ENCODE data around the gene KLHL17. TPM values are rescaled to one million over a fixed set of nuclear protein-coding genes. Genes with fewer than 3 reads are reported as not detected.
A peak's percentile ranks its signal among the peaks of the same experiment; 100 is the strongest.

The KLHL17 gene
- total and polyA plus RNA-seq, 9 of the 15 experiments (the other 6 are each of a cell fraction or from before 2014, with no cell fraction given), result 0.14 to 84.8 (median 13.0) TPM

DNA sequence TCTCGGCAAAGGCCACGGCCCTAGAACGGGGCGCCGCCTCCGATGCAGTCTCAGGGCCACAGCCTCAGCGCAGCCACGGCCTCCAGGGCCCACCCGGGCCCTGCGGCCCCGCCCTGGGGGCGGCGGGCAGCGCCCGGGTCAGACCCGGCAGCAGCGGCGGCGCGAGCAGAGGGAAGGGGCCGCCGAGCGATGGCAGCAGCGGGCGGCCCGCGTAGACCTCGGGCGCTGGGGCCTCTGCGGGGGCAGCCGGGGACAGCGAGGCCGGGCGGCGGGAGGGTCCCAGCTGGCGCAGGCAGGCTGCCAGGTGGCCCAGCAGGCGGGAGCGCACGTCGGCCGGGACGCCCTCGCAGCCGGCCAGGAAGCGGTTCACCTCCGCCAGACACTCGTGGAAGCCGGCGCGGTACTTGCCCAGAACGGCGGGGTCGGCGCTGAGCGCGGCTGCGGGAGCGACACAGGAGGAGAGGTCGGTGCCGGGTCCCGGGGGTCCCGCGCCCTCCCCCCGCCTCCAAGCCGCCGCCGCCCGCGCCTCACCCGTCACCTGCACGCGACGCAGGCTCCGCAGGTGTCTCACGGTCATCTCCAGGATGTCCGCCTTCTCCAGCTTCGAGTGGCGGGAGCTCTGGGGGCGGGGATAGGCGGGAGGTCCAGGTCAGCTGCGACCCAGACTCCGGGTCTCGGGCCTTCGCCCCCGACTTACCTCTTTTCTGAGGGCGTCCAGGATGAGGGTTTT is 38.8 kb downstream of the KLHL17 start (continued):
- TF ChIP-seq NEUROD1 (IDR thresholded peaks at IDR 0.05; ENCODE audit: borderline replicate concordance, low read depth, low read length, partially characterized antibody), result no peak
- TF ChIP-seq HDGF (IDR thresholded peaks at IDR 0.05), result no peak
- no peak for TF ChIP-seq ZNF165 (CRISPR knock-in tag; IDR thresholded peaks at IDR 0.05; ENCODE audit: borderline replicate concordance)
- TF ChIP-seq L3MBTL2 (IDR thresholded peaks at IDR 0.05), result peak; percentile 65
- TF ChIP-seq BHLHE40 (IDR thresholded peaks at IDR 0.05; ENCODE audit: low read length), result peak; percentile 28; the same call in 1 of the 2 replicates
- TF ChIP-seq, protein P1, sequence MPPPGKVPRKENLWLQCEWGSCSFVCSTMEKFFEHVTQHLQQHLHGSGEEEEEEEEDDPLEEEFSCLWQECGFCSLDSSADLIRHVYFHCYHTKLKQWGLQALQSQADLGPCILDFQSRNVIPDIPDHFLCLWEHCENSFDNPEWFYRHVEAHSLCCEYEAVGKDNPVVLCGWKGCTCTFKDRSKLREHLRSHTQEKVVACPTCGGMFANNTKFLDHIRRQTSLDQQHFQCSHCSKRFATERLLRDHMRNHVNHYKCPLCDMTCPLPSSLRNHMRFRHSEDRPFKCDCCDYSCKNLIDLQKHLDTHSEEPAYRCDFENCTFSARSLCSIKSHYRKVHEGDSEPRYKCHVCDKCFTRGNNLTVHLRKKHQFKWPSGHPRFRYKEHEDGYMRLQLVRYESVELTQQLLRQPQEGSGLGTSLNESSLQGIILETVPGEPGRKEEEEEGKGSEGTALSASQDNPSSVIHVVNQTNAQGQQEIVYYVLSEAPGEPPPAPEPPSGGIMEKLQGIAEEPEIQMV (tag; conservative IDR thresholded peaks at IDR 0.05; ENCODE audit: low read depth), result no peak
- TF ChIP-seq TBP (optimal IDR thresholded peaks at IDR 0.05; ENCODE audit: low read depth, low read length), result peak; percentile 16
- TF ChIP-seq, protein P2, sequence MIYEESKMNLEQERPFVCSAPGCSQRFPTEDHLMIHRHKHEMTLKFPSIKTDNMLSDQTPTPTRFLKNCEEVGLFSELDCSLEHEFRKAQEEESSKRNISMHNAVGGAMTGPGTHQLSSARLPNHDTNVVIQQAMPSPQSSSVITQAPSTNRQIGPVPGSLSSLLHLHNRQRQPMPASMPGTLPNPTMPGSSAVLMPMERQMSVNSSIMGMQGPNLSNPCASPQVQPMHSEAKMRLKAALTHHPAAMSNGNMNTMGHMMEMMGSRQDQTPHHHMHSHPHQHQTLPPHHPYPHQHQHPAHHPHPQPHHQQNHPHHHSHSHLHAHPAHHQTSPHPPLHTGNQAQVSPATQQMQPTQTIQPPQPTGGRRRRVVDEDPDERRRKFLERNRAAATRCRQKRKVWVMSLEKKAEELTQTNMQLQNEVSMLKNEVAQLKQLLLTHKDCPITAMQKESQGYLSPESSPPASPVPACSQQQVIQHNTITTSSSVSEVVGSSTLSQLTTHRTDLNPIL (CRISPR knock-in tag; IDR thresholded peaks at IDR 0.05), result no peak
- no peak for TF ChIP-seq ELF2 (CRISPR knock-in tag; IDR thresholded peaks at IDR 0.05)
- no peak for TF ChIP-seq ZNF695 (CRISPR knock-in tag; IDR thresholded peaks at IDR 0.05)
- TF ChIP-seq BRD9 (IDR thresholded peaks at IDR 0.05; ENCODE audit: low read depth, partially characterized antibody), result no peak
- TF ChIP-seq RAD21 (CRISPR knock-in tag; conservative IDR thresholded peaks at IDR 0.05 in 1 of 2, IDR thresholded peaks at IDR 0.05 in 1 of 2), result peak in 1 of 2 experiments; percentile 39; a peak in 1 of 4 replicates
- no peak for TF ChIP-seq TBL1XR1 (IDR thresholded peaks at IDR 0.05; ENCODE audit: low read length in 2 of 2)
- TF ChIP-seq SMARCB1 (IDR thresholded peaks at IDR 0.05; ENCODE audit: insufficient read length, low read depth), result no peak
- TF ChIP-seq CBX2 (IDR thresholded peaks at IDR 0.05; ENCODE audit: insufficient read depth, low read length, poor library complexity, severe bottlenecking), result no peak
- TF ChIP-seq NUFIP1 (IDR thresholded peaks at IDR 0.05; ENCODE audit: partially characterized antibody), result no peak
- TF ChIP-seq ZNF436 (CRISPR knock-in tag; IDR thresholded peaks at IDR 0.05), result no peak
- 0 out of 2 replicates have a peak, but pooled peaks have one; percentile 4 for TF ChIP-seq FOXP1 (CRISPR knock-in tag; IDR thresholded peaks at IDR 0.05)
- TF ChIP-seq ZNF217 (CRISPR knock-in tag; IDR thresholded peaks at IDR 0.05), result no peak
- no peak for TF ChIP-seq PKNOX1 (IDR thresholded peaks at IDR 0.05)
- no peak for TF ChIP-seq XRCC3 (IDR thresholded peaks at IDR 0.05)
- no peak for TF ChIP-seq CGGBP1 (CRISPR knock-in tag; IDR thresholded peaks at IDR 0.05)
